DND-41 (cell line): ENCODE measurements around the gene TGFB3.

Experiments used
- CTCF ChIP-seq: IDR thresholded peaks from 2 replicates; pipeline ENCODE4 v1.5.1; 2012; ENCODE audit warnings: borderline replicate concordance, low read length, moderate library complexity, mild to moderate bottlenecking; ENCODE audit not compliant: poor library complexity, severe bottlenecking; ENCODE audit errors: extremely low read depth
- EZH2 ChIP-seq: IDR thresholded peaks from 3 replicates; pipeline ENCODE4 v1.6.1; 2012; ENCODE audit warnings: borderline replicate concordance, low read depth, mild to moderate bottlenecking, moderate library complexity, low read length, inconsistent platforms; ENCODE audit not compliant: severe bottlenecking

- TF ChIP-seq EZH2 (no peak), CTCF (no peak)
Observed at GRCh38 chr14:75989134-75989533, 7.3 kb upstream of the TGFB3 start.
